ENCODE data around the gene ASPRV1. TPM values are rescaled to one million over a fixed set of nuclear protein-coding genes. Genes with fewer than 3 reads are reported as not detected.

ASPRV1 gene
- polyA plus RNA-seq, 1 of the 3 experiments (the other 2 are of a cell fraction) = 0.20 TPM

GRCh38 chr2:69947325-69947931 lies 14.0 kb downstream of the ASPRV1 start (continued):
- TF ChIP-seq ZBTB33 (IDR thresholded peaks at IDR 0.05; ENCODE audit: borderline replicate concordance, low read depth) = no peak
- no peak for TF ChIP-seq MAX (IDR thresholded peaks at IDR 0.05; ENCODE audit: low read depth)

- Histone ChIP-seq H3K4me1 (ENCODE audit: control insufficient read depth in 1 of 2, insufficient read depth in 2 of 2, low read depth in 1 of 2, low read length in 1 of 2) (peaks cover 0 to 8% of the 10 kb centered on the region in 2 experiments; a peak in 1 of 4 replicates), H4K20me1 (ENCODE audit: insufficient read depth) (no peaks in the 10 kb centered on the region), H3K9ac (no peak overlapping the region), H3K4me2 (peak overlapping the region; percentile 35), H3K4me3 (ENCODE audit: low read depth in 2 of 2, low read length in 1 of 2) (no peak overlapping the region), H3K9me2 (no peaks in the 10 kb centered on the region), H3F3A (replicated peaks; ENCODE audit: insufficient read depth) (no peaks in the 10 kb centered on the region), H2AFZ (ENCODE audit: low read depth) (no peak overlapping the region), H3K27me3 (ENCODE audit: insufficient read depth) (no peaks in the 10 kb centered on the region), H3K79me2 (ENCODE audit: insufficient read depth) (no peaks in the 10 kb centered on the region), H3K9me3 (no peaks in the 10 kb centered on the region), H3K36me3 (replicated peaks in 1 of 2; ENCODE audit: control insufficient read depth in 1 of 2, insufficient read depth in 2 of 2, low read length in 1 of 2) (peaks cover 5 to 14% of the 10 kb centered on the region in 2 experiments), H3K27ac (ENCODE audit: low read depth in 2 of 2, low read length in 1 of 2) (no peak overlapping the region; a peak in 1 of 4 replicates)
- 70% methylated on average over 13 of the region's 13 CpGs for WGBS (ENCODE audit: low lambda C conversion rate)
- TF ChIP-seq SMC3 (IDR thresholded peaks at IDR 0.05; ENCODE audit: low read depth, low read length) = no peak
- peak; percentile 16; the same call in 1 of the 2 replicates for TF ChIP-seq TCF12 (IDR thresholded peaks at IDR 0.05)
- POLR2A ChIA-PET = no interaction called here
- CTCF ChIA-PET = interaction anchor here (1.0 kb wide), 1 partner anchor 222 kb away, joined by 3 read pairs; no protein-coding TSS in a partner anchor
- DNase-seq = no peak
These were observed 14.8 kb downstream of the ASPRV1 start for GRCh38 chr2:69946351-69947324.

- Histone ChIP-seq H3K9me2 (no peaks in the 10 kb centered on the region), H3K36me3 (replicated peaks in 1 of 2; ENCODE audit: control insufficient read depth in 1 of 2, insufficient read depth in 2 of 2, low read length in 1 of 2) (peaks cover 10 to 14% of the 10 kb centered on the region in 2 experiments), H3K79me2 (ENCODE audit: insufficient read depth) (no peaks in the 10 kb centered on the region), H2AFZ (ENCODE audit: low read depth) (no peak overlapping the region), H3F3A (replicated peaks; ENCODE audit: insufficient read depth) (no peaks in the 10 kb centered on the region), H3K9ac (no peak overlapping the region), H3K9me3 (no peaks in the 10 kb centered on the region), H3K4me3 (ENCODE audit: low read depth in 2 of 2, low read length in 1 of 2) (no peak overlapping the region), H3K4me1 (ENCODE audit: control insufficient read depth in 1 of 2, insufficient read depth in 2 of 2, low read depth in 1 of 2, low read length in 1 of 2) (peaks cover 0 to 8% of the 10 kb centered on the region in 2 experiments; a peak in 1 of 4 replicates), H3K27me3 (ENCODE audit: insufficient read depth) (no peaks in the 10 kb centered on the region), H3K4me2 (peak overlapping the region; percentile 35), H3K27ac (ENCODE audit: low read depth in 2 of 2, low read length in 1 of 2) (no peak overlapping the region; a peak in 1 of 4 replicates), H4K20me1 (ENCODE audit: insufficient read depth) (no peaks in the 10 kb centered on the region)
- ChIA-PET CTCF (interaction anchor here (0.7 to 1.0 kb wide), 2 partner anchors 139 to 221 kb away, joined by 3 read pairs; no protein-coding TSS in a partner anchor), POLR2A (no interaction called here)
- 92% methylated on average over 7 of the region's 8 CpGs for WGBS (ENCODE audit: low lambda C conversion rate)
- no peak for DNase-seq
- TF ChIP-seq MXI1 (IDR thresholded peaks at IDR 0.05; ENCODE audit: low read depth, low read length) (no peak), ZBTB33 (IDR thresholded peaks at IDR 0.05; ENCODE audit: borderline replicate concordance, low read depth) (no peak), USF1 (IDR thresholded peaks at IDR 0.05; ENCODE audit: borderline replicate concordance, low read depth) (no peak), SIN3A (IDR thresholded peaks at IDR 0.05; ENCODE audit: borderline replicate concordance, low read depth, low read length) (no peak), EP300 (IDR thresholded peaks at IDR 0.05; ENCODE audit: borderline replicate concordance in 1 of 2, low read depth in 1 of 2, low read length in 1 of 2) (no peak), FOXJ3 (CRISPR knock-in tag; IDR thresholded peaks at IDR 0.05) (no peak), IRF3 (IDR thresholded peaks at IDR 0.05; ENCODE audit: low read depth, low read length) (no peak), NRF1 (IDR thresholded peaks at IDR 0.05; ENCODE audit: low read depth, low read length) (no peak), FOSL2 (IDR thresholded peaks at IDR 0.05; ENCODE audit: borderline replicate concordance, low read depth) (no peak), USF2 (IDR thresholded peaks at IDR 0.05; ENCODE audit: borderline replicate concordance, low read depth, low read length) (no peak), MEF2A (IDR thresholded peaks at IDR 0.05; ENCODE audit: borderline replicate concordance, low read depth) (no peak)
These were observed 15.5 kb downstream of the ASPRV1 start for GRCh38 chr2:69945941-69946340.
